Endothelial cell of umbilical vein (primary cell): Measurements from ENCODE around the gene PRMT1. TPM values are rescaled to one million over a fixed set of nuclear protein-coding genes. Genes with fewer than 3 reads are reported as not detected.
A peak's percentile ranks its signal among the peaks of the same experiment; 100 is the strongest.

Experiments used
- BruUV-seq: library from RNA; stranded (reverse); fragments of 400-500 nt; replicated peaks from 2 replicates; lab custom pipeline; 2021; lab: Mats Ljungman, UMichigan
- CTCF ChIA-PET: fragments of 300-600, 350-600 bp; sonication (Branson Sonifier 250); formaldehyde crosslinking; loops from one replicate; lab custom pipeline; 2021; ENCODE audit warnings: antibody characterized with exemption, inconsistent platforms; lab: Charles Lee
- POLR2A ChIA-PET: fragments of 300-600, 350-600 bp; sonication (Branson Sonifier 250); formaldehyde crosslinking; loops from one replicate; lab custom pipeline; 2021; ENCODE audit warnings: antibody characterized with exemption, inconsistent platforms; lab: Charles Lee
- DNase-seq: peaks from one replicate; pipeline ENCODE4 v3.0.0-alpha.2; 2011; ENCODE audit warnings: low read depth, low spot score
- FAIRE-seq: peaks from 2 replicates; lab custom pipeline; 2011; peaks lifted over from hg19 to GRCh38; lab: Jason Lieb, UNC
- H2AFZ ChIP-seq: 2 replicates; pipeline ENCODE4 v1.6.0; 2012; ENCODE audit warnings: low read depth, low read length, control low read depth, inconsistent platforms
- H3K27ac ChIP-seq: 2 replicates; pipeline ENCODE4 v1.5.1; 2011; ENCODE audit warnings: low read depth, mild to moderate bottlenecking, control low read depth, low read length, moderate library complexity; ENCODE audit not compliant: insufficient read depth
- H3K27me3 ChIP-seq, 2 experiments: 2 replicates each; pipeline versions ENCODE4 v1.6.0 to v1.6.1; 2011; ENCODE audit warnings: low read length in 2 of 2, mixed read lengths in 1 of 2; ENCODE audit not compliant: control insufficient read depth in 2 of 2, insufficient read depth in 2 of 2
- H3K36me3 ChIP-seq, 2 experiments: 2 replicates in 1 of 2; 3 replicates in 1 of 2; pipeline ENCODE4 v1.5.1; 2011; ENCODE audit warnings: low read length in 2 of 2, mild to moderate bottlenecking in 1 of 2, moderate library complexity in 1 of 2; ENCODE audit not compliant: control insufficient read depth in 2 of 2, insufficient read depth in 2 of 2; ENCODE audit errors: extremely low read depth in 1 of 2
- H3K4me1 ChIP-seq: 3 replicates; pipeline ENCODE4 v1.5.1; 2011; ENCODE audit warnings: mild to moderate bottlenecking, low read length; ENCODE audit not compliant: control insufficient read depth, insufficient read depth; ENCODE audit errors: extremely low read depth
- H3K4me2 ChIP-seq: 2 replicates; pipeline ENCODE4 v1.6.1; 2011; ENCODE audit warnings: low read length, control low read depth, mixed read lengths; ENCODE audit not compliant: insufficient read depth
- H3K4me3 ChIP-seq, 3 experiments: fragments of 200-600 bp in 1 of 3; sonication (generic), shearing (Covaris generic) in 1 of 3; replicated peaks in 1 of 3; 2 replicates each; pipeline ENCODE4 v1.5.1; 2011 to 2016; ENCODE audit warnings: control low read depth in 3 of 3, low read length in 3 of 3, mild to moderate bottlenecking in 2 of 3, inconsistent platforms in 1 of 3, low read depth in 1 of 3, moderate library complexity in 1 of 3; ENCODE audit not compliant: insufficient read depth in 1 of 3
- H3K79me2 ChIP-seq: 2 replicates; pipeline ENCODE4 v1.6.0; 2012; ENCODE audit warnings: low read length, inconsistent platforms; ENCODE audit not compliant: control insufficient read depth, insufficient read depth
- H3K9ac ChIP-seq: replicated peaks from 2 replicates; pipeline ENCODE3; 2011; ENCODE audit warnings: low read length, control low read depth; ENCODE audit not compliant: insufficient read depth; ENCODE audit errors: extremely low read depth
- H3K9me1 ChIP-seq: replicated peaks from 3 replicates; pipeline ENCODE4 v1.6.0; 2011; ENCODE audit warnings: mild to moderate bottlenecking, low read length; ENCODE audit not compliant: control insufficient read depth, insufficient read depth; ENCODE audit errors: extremely low read depth
- H3K9me3 ChIP-seq: replicated peaks from 2 replicates; pipeline ENCODE4 v1.5.1; 2012; ENCODE audit warnings: low read length, inconsistent platforms; ENCODE audit not compliant: control insufficient read depth, insufficient read depth
- H4K20me1 ChIP-seq: replicated peaks from 2 replicates; pipeline ENCODE3; 2011; ENCODE audit warnings: mild to moderate bottlenecking, low read length; ENCODE audit not compliant: control insufficient read depth, insufficient read depth; ENCODE audit errors: extremely low read depth
- GATA2 ChIP-seq: IDR thresholded peaks from 2 replicates; pipeline ENCODE4 v1.7.0; 2011; ENCODE audit warnings: low read depth, mild to moderate bottlenecking, moderate library complexity, mixed read lengths, low read length; ENCODE audit not compliant: insufficient read length, insufficient read depth
- POLR2A ChIP-seq: IDR thresholded peaks from 2 replicates; pipeline ENCODE4 v1.6.1; 2012; ENCODE audit warnings: low read depth, mild to moderate bottlenecking, control low read depth, low read length
- dilution Hi-C: fragments of 300-500 bp; cut with MboI; formaldehyde crosslinking; loops from one replicate; pipeline ENCODE4 v1.15.0; 2019; ENCODE audit warnings: low sequenced_read_pairs; ENCODE audit not compliant: extremely low pct_ligation_motif_present
- intact Hi-C: fragments of 100-400 bp; cut with micrococcal nuclease; formaldehyde crosslinking; loops from one replicate; pipeline ENCODE4 v1.10.0; 2022
- polyA plus RNA-seq, 4 experiments: library from polyadenylated mRNA; depleted of rRNA in 3 of 4; stranded (reverse) in 3 of 4; unstranded in 1 of 4; fragments of >200 nt; gene quantifications; 2 replicates each; pipeline versions ENCODE4 v1.2.1 to v1.2.3, GENCODE V29; 2011 to 2012; ENCODE audit warnings: missing spikeins in 1 of 4
- total RNA-seq: library from RNA; stranded (reverse); gene quantifications from 2 replicates; pipeline ENCODE4 v1.2.3, GENCODE V29; 2021
- TF ChIP-seq, protein P1 (sequence below), 2 donors: IDR thresholded peaks; 1 replicate in 1 of 2; 2 replicates in 1 of 2; pipeline ENCODE4 v1.5.1; 2011; ENCODE audit warnings: low read length in 2 of 2, mild to moderate bottlenecking in 2 of 2, moderate library complexity in 2 of 2, control low read depth in 1 of 2, inconsistent platforms in 1 of 2, low read depth in 1 of 2; ENCODE audit not compliant: insufficient read depth in 1 of 2; ENCODE audit errors: extremely low read depth in 1 of 2
- TF ChIP-seq, protein P2 (sequence below): IDR thresholded peaks from 2 replicates; pipeline ENCODE4 v1.6.1; 2011; ENCODE audit not compliant: insufficient read depth, insufficient read length

Gene PRMT1
- total and polyA plus RNA-seq, 2 donors (not counting 3 experiments of a cell fraction or from before 2014, with no cell fraction given) = 242 to 542 TPM

DNA sequence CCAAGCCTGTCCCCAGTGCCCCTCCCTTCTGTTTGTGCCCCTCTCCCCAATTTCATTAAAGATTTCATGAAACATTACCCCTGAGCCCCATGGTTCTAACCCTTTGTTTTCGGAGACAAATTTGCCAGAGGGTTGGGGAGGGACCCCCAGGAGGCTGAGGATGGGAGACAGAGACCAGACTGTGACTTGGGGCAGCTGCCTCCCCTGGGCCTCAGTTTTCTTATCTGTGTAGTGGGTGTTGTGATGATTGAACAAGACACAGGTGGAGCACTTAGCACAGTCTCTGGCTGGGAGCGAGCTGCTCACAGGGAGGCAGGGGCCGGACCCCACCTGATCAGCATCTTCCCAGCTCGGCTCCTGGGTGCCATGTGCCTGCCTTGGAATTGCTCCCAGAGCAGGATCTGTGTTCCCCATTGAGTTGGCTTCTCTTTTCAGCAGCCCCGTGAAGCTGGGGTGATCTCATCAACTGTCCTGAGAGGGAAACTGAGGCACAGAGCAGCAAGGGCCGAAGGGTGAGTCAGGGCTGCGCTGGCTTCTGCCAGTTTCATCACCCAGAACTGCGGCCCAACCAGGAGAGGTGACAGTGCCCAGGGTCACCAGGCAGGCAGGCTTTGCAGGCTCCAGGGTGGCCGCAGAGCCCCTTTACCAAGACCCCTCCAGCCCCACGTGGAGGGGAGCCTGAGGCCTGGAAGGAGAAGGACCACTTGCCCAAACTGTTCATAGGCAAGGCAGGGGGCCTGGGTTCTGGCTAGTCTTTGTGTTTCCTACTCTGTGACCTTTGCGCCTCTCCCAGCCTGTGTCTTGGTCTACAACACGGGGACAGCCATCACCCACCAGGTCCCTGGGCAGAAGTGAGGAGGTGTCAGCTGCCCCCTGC lies 18.3 kb upstream of the PRMT1 start:
- no peaks in the 10 kb centered on the region for H3K27me3 ChIP-seq
- dilution Hi-C loops = no loop called here
- no peak overlapping the region for H2AFZ ChIP-seq
- FAIRE-seq = no peak
- BruUV-seq = no TSS peak
- CTCF ChIA-PET = interaction anchor here (1.5 kb wide), 1 partner anchor 10 kb away, joined by 3 read pairs; no protein-coding TSS in a partner anchor
- no peaks in the 10 kb centered on the region for H3K4me1 ChIP-seq
- peaks cover 17 to 74% of the 10 kb centered on the region in 2 experiments for H3K36me3 ChIP-seq
- H3K4me3 ChIP-seq = no peak overlapping the region
- no peaks in the 10 kb centered on the region for H3K9me3 ChIP-seq
- TF ChIP-seq, protein P1, sequence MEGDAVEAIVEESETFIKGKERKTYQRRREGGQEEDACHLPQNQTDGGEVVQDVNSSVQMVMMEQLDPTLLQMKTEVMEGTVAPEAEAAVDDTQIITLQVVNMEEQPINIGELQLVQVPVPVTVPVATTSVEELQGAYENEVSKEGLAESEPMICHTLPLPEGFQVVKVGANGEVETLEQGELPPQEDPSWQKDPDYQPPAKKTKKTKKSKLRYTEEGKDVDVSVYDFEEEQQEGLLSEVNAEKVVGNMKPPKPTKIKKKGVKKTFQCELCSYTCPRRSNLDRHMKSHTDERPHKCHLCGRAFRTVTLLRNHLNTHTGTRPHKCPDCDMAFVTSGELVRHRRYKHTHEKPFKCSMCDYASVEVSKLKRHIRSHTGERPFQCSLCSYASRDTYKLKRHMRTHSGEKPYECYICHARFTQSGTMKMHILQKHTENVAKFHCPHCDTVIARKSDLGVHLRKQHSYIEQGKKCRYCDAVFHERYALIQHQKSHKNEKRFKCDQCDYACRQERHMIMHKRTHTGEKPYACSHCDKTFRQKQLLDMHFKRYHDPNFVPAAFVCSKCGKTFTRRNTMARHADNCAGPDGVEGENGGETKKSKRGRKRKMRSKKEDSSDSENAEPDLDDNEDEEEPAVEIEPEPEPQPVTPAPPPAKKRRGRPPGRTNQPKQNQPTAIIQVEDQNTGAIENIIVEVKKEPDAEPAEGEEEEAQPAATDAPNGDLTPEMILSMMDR (IDR thresholded peaks at IDR 0.05; ENCODE audit: extremely low read depth in 1 of 2, insufficient read depth in 1 of 2, low read depth in 1 of 2, low read length in 2 of 2) = no peak
- peak; percentile 6 for TF ChIP-seq POLR2A
- no peak for TF ChIP-seq GATA2
- TF ChIP-seq, protein P2, sequence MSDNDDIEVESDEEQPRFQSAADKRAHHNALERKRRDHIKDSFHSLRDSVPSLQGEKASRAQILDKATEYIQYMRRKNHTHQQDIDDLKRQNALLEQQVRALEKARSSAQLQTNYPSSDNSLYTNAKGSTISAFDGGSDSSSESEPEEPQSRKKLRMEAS = no peak
- DNase-seq = no peak
- POLR2A ChIA-PET = no interaction called here
- H3K27ac ChIP-seq = no peak overlapping the region
- H4K20me1 ChIP-seq = no peaks in the 10 kb centered on the region
- intact Hi-C loops = no loop called here
- no peaks in the 10 kb centered on the region for H3K9me1 ChIP-seq
- H3K79me2 ChIP-seq = no peaks in the 10 kb centered on the region
- H3K9ac ChIP-seq = no peak overlapping the region
- no peak overlapping the region for H3K4me2 ChIP-seq
